A673 (cell line): ENCODE results near the gene TTC16. TPM values are rescaled to one million over a fixed set of nuclear protein-coding genes. Genes with fewer than 3 reads are reported as not detected.

Source experiments
- BruUV-seq: library from RNA; stranded (reverse); fragments of 400-500 nt; replicated peaks from 2 replicates; lab custom pipeline; 2021; lab: Mats Ljungman, UMichigan
- CTCF ChIA-PET: fragments of 300-600 bp; sonication (Branson Sonifier 250); formaldehyde crosslinking; loops from one replicate; lab custom pipeline; 2022; ENCODE audit warnings: antibody characterized with exemption; lab: Charles Lee
- POLR2A ChIA-PET: fragments of 300-600 bp; sonication (Branson Sonifier 250); formaldehyde crosslinking; loops from one replicate; lab custom pipeline; 2022; ENCODE audit warnings: antibody characterized with exemption; ENCODE audit not compliant: low non-redundant PET; lab: Charles Lee
- DNase-seq: peaks from one replicate; pipeline ENCODE4 v3.0.0-alpha.2; 2015; ENCODE audit warnings: low spot score
- H3K27ac ChIP-seq: fragments of 200-600 bp; sonication (generic); 2 replicates; pipeline ENCODE4 v1.5.1; 2016; ENCODE audit warnings: mixed run types, low read depth, mild to moderate bottlenecking, mixed read lengths, antibody characterized with exemption, low read length; ENCODE audit not compliant: poor library complexity, severe bottlenecking
- H3K27me3 ChIP-seq: fragments of 200-600 bp; sonication (generic); replicated peaks from 2 replicates; pipeline ENCODE4 v1.6.1; 2017; ENCODE audit warnings: mixed run types, low read depth, mild to moderate bottlenecking, mixed read lengths, antibody characterized with exemption, low read length; ENCODE audit not compliant: insufficient read depth, poor library complexity
- H3K36me3 ChIP-seq: fragments of 200-600 bp; sonication (generic); 2 replicates; pipeline ENCODE4 v1.6.1; 2016; ENCODE audit warnings: mixed run types, mild to moderate bottlenecking, mixed read lengths, antibody characterized with exemption, low read length; ENCODE audit not compliant: insufficient read depth, poor library complexity, severe bottlenecking
- H3K4me1 ChIP-seq: fragments of 200-600 bp; sonication (generic); 2 replicates; pipeline ENCODE4 v1.6.1; 2017; ENCODE audit warnings: mixed run types, mild to moderate bottlenecking, mixed read lengths, antibody characterized with exemption, low read length; ENCODE audit not compliant: insufficient read depth, poor library complexity, severe bottlenecking
- H3K4me3 ChIP-seq: fragments of 200-600 bp; sonication (generic); 2 replicates; pipeline ENCODE4 v1.5.1; 2016; ENCODE audit warnings: low read depth, mixed run types, mild to moderate bottlenecking, mixed read lengths, low read length; ENCODE audit not compliant: poor library complexity, severe bottlenecking
- H3K9me3 ChIP-seq: fragments of 200-600 bp; sonication (generic); 2 replicates; pipeline ENCODE4 v1.6.1; 2016; ENCODE audit warnings: mixed run types, low read depth, mild to moderate bottlenecking, mixed read lengths, antibody characterized with exemption, low read length; ENCODE audit not compliant: poor library complexity, severe bottlenecking
- EZH2 ChIP-seq: fragments of 200-600 bp; sonication (generic); IDR thresholded peaks from 2 replicates; pipeline ENCODE4 v1.6.1; 2017; ENCODE audit warnings: borderline replicate concordance, low read depth, mild to moderate bottlenecking, mixed read lengths, antibody characterized with exemption, low read length; ENCODE audit not compliant: poor library complexity, severe bottlenecking
- intact Hi-C: fragments of 100-400 bp; cut with micrococcal nuclease; formaldehyde crosslinking; loops from one replicate; pipeline ENCODE4 v1.10.0; 2022; ENCODE audit not compliant: unreplicated experiment
- total RNA-seq: library from RNA; stranded (reverse); gene quantifications from 2 replicates; pipeline ENCODE4 v1.2.3, GENCODE V29; 2021
- TF ChIP-seq, protein P1 (sequence below): fragments of 300-800, 200-600 bp; sonication (generic); conservative IDR thresholded peaks from 2 replicates; pipeline ENCODE4 v1.5.1; 2017; ENCODE audit warnings: low read depth, mild to moderate bottlenecking, antibody characterized with exemption, low read length, moderate library complexity, mixed read lengths

Gene TTC16
- total RNA-seq, 1 experiment from 2014 or later: not detected

DNA sequence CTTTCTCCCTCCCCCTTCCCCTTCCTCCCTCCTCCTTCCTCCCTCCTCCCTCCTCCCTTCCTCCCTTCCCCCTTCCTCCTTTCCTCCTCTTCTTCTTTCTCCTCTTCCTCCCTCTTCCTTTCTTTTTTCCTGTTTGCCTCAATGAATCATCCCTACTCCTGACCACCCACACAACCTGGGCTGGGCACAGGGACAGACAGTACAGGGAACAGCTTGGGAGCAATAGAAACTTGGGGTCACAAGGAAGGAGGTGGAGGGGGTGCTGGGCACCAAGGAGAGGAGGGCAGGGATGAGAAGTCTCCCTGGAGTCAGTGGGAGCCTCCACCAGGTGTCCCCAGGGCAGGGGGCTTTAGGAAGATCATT is 5.0 kb downstream of the TTC16 start:
- no peak overlapping the region for H3K27ac ChIP-seq
- intact Hi-C loops: no loop called here

DNA sequence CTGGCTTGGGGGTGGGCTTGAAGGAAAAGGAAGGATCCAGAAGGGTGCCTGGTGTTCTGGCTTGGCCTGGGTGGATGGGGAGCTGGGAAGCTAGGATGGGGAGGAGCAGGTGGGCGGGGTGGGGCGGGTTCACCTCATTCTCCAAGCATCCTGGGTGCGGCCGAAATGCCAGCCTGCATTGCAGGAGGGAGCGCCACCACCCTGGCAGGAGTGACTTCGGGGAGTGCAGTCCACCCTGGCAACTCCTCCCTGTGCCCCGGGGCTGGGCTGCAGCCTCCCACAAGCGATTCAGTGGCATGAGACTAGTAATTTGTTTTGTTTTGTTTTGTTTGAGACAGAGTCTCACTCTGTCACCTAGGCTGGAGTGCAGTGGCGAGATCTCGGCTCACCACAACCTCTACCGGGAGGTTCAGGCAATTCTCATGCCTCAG is 5.5 kb downstream of the TTC16 start:
- no peak overlapping the region for H3K4me3 ChIP-seq
- intact Hi-C loops: no loop called here
- H3K27me3 ChIP-seq: no peaks in the 10 kb centered on the region
- H3K36me3 ChIP-seq: no peaks in the 10 kb centered on the region
- no peak overlapping the region for H3K27ac ChIP-seq
- BruUV-seq: no TSS peak
- POLR2A ChIA-PET: no interaction called here
- no peaks in the 10 kb centered on the region for H3K9me3 ChIP-seq
- H3K4me1 ChIP-seq: no peaks in the 10 kb centered on the region
- CTCF ChIA-PET: no interaction called here
- TF ChIP-seq, protein P1, sequence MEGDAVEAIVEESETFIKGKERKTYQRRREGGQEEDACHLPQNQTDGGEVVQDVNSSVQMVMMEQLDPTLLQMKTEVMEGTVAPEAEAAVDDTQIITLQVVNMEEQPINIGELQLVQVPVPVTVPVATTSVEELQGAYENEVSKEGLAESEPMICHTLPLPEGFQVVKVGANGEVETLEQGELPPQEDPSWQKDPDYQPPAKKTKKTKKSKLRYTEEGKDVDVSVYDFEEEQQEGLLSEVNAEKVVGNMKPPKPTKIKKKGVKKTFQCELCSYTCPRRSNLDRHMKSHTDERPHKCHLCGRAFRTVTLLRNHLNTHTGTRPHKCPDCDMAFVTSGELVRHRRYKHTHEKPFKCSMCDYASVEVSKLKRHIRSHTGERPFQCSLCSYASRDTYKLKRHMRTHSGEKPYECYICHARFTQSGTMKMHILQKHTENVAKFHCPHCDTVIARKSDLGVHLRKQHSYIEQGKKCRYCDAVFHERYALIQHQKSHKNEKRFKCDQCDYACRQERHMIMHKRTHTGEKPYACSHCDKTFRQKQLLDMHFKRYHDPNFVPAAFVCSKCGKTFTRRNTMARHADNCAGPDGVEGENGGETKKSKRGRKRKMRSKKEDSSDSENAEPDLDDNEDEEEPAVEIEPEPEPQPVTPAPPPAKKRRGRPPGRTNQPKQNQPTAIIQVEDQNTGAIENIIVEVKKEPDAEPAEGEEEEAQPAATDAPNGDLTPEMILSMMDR: no peak
- TF ChIP-seq EZH2: no peak
- no peak for DNase-seq

More for the DNA sequence above, 5.0 kb downstream of the TTC16 start:
- Histone ChIP-seq H3K9me3 (no peaks in the 10 kb centered on the region), H3K27me3 (no peaks in the 10 kb centered on the region), H3K36me3 (no peaks in the 10 kb centered on the region), H3K4me3 (no peak overlapping the region), H3K4me1 (no peaks in the 10 kb centered on the region)
- CTCF ChIA-PET: no interaction called here
- no peak for DNase-seq
- BruUV-seq: no TSS peak
- POLR2A ChIA-PET: no interaction called here
- TF ChIP-seq, protein P1: no peak
- TF ChIP-seq EZH2: no peak

DNA sequence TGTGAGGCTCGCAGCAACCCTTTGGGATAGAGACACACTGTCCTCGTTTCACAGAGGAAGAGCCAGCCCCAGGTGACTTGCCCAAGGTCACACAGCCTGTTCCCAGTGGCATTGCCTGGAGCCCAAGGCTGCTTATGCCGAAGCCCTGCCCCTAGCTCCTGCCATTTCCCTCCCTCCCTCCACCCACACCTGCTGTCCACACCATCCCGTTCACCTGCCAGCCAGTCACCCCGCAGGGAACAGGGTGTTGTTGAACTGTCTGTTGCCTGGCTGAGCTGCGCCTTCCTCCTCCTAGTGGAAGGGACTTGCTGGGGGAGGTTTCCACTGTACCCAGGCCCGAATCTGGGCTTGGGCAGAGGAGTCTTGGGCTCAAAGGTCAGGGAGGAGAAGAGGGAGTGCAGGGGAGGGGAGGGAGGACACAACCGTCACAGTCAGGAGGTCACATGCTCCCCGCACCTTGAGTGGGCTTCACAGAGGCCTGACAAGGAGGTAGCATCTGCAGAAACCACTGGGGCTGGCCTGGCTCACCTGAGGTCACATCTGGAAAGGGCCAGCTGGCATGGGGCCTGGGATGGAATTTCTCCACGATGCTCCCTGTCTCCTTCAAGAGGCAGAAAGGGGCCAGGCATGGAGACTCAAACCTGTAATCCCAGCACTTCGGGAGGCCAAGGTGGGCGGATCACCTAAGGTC is 6.3 kb downstream of the TTC16 start:
- Histone ChIP-seq H3K27ac (no peak overlapping the region), H3K27me3 (no peaks in the 10 kb centered on the region), H3K4me1 (no peaks in the 10 kb centered on the region), H3K9me3 (no peaks in the 10 kb centered on the region), H3K36me3 (no peaks in the 10 kb centered on the region), H3K4me3 (no peak overlapping the region)
- no TSS peak for BruUV-seq
- POLR2A ChIA-PET: no interaction called here
- CTCF ChIA-PET: no interaction called here
- intact Hi-C loops: no loop called here
- TF ChIP-seq, protein P1: no peak
- no peak for TF ChIP-seq EZH2
- no peak for DNase-seq
